IMR-90 (cell line): ENCODE results near the gene ZNF484. TPM values are rescaled to one million over a fixed set of nuclear protein-coding genes. Genes with fewer than 3 reads are reported as not detected.

ENCODE experiments used
- ATAC-seq: fragments of 200-7000 bp; cut with Tn5 transposase; 2 replicates; pipeline ENCODE4 v1.9.1; 2020; ENCODE audit warnings: low read depth, mild to moderate bottlenecking, moderate library complexity
- BruUV-seq: library from RNA; stranded (reverse); fragments of 400-500 nt; replicated peaks from 2 replicates; lab custom pipeline; 2021; lab: Mats Ljungman, UMichigan
- CTCF ChIA-PET: fragments of 300-600 bp; formaldehyde crosslinking; extraction: SDS; loops from one replicate; lab custom pipeline; 2021; ENCODE audit warnings: antibody characterized with exemption; lab: Yijun Ruan, JAX
- POLR2A ChIA-PET: fragments of 300-600 bp; sonication (Branson Sonifier 250); formaldehyde crosslinking; loops from one replicate; lab custom pipeline; 2022; ENCODE audit warnings: antibody characterized with exemption; ENCODE audit not compliant: unreplicated experiment; lab: Charles Lee
- DNase-seq: peaks from one replicate; pipeline ENCODE4 v3.0.0; 2013
- H2AFZ ChIP-seq: replicated peaks from 2 replicates; pipeline ENCODE3; 2013; ENCODE audit warnings: low read length, mild to moderate bottlenecking; ENCODE audit not compliant: poor library complexity
- H2AK5ac ChIP-seq: 2 replicates; pipeline ENCODE4 v1.6.1; 2013; ENCODE audit warnings: low read depth, low read length, inconsistent platforms
- H2AK9ac ChIP-seq: replicated peaks from 2 replicates; pipeline ENCODE3; 2013; ENCODE audit warnings: mild to moderate bottlenecking, low read depth, low read length, moderate library complexity; ENCODE audit not compliant: poor library complexity
- H2BK120ac ChIP-seq: 2 replicates; pipeline ENCODE4 v1.6.1; 2013; ENCODE audit warnings: low read depth, low read length, inconsistent platforms
- H2BK15ac ChIP-seq: 3 replicates; pipeline ENCODE4 v1.6.1; 2013; ENCODE audit warnings: low read depth, low read length, inconsistent platforms
- H2BK20ac ChIP-seq: 2 replicates; pipeline ENCODE4 v1.6.1; 2013; ENCODE audit warnings: low read depth, mild to moderate bottlenecking, inconsistent platforms, low read length, moderate library complexity
- H2BK5ac ChIP-seq: 2 replicates; pipeline ENCODE4 v1.6.1; 2013; ENCODE audit warnings: mild to moderate bottlenecking, low read depth, low read length, inconsistent platforms; ENCODE audit not compliant: poor library complexity, severe bottlenecking
- H3K14ac ChIP-seq: replicated peaks from 2 replicates; pipeline ENCODE4 v1.6.1; 2013; ENCODE audit warnings: low read depth, low read length, inconsistent platforms
- H3K18ac ChIP-seq: 2 replicates; pipeline ENCODE4 v1.6.1; 2013; ENCODE audit warnings: low read depth, low read length, control low read depth
- H3K23ac ChIP-seq: 2 replicates; pipeline ENCODE4 v1.6.1; 2013; ENCODE audit warnings: low read depth, low read length, inconsistent platforms
- H3K27ac ChIP-seq: 2 replicates; pipeline ENCODE4 v1.5.1; 2013; ENCODE audit warnings: mild to moderate bottlenecking, control low read depth, low read length; ENCODE audit not compliant: insufficient read depth
- H3K27me3 ChIP-seq: 2 replicates; pipeline ENCODE4 v1.6.1; 2013; ENCODE audit warnings: low read length; ENCODE audit not compliant: control insufficient read depth, insufficient read depth
- H3K36me3 ChIP-seq: 2 replicates; pipeline ENCODE4 v1.6.1; 2013; ENCODE audit warnings: low read length, mixed read lengths; ENCODE audit not compliant: control insufficient read depth, insufficient read depth
- H3K4ac ChIP-seq: 2 replicates; pipeline ENCODE4 v1.6.1; 2013; ENCODE audit warnings: low read depth, low read length, inconsistent platforms
- H3K4me1 ChIP-seq: 2 replicates; pipeline ENCODE4 v1.6.1; 2013; ENCODE audit warnings: low read length, mixed read lengths; ENCODE audit not compliant: control insufficient read depth, insufficient read depth
- H3K4me2 ChIP-seq: 2 replicates; pipeline ENCODE4 v1.6.1; 2013; ENCODE audit warnings: low read depth, mild to moderate bottlenecking, control low read depth, low read length, moderate library complexity
- H3K4me3 ChIP-seq: 2 replicates; pipeline ENCODE4 v1.5.1; 2013; ENCODE audit warnings: low read depth, mild to moderate bottlenecking, control low read depth, low read length, moderate library complexity; ENCODE audit not compliant: insufficient read depth
- H3K56ac ChIP-seq: 2 replicates; pipeline ENCODE4 v1.6.1; 2013; ENCODE audit warnings: low read length, inconsistent platforms; ENCODE audit not compliant: insufficient read depth; ENCODE audit errors: extremely low read depth
- H3K79me1 ChIP-seq, 2 experiments: 2 replicates each; pipeline ENCODE4 v1.6.1; 2013; ENCODE audit warnings: low read length in 2 of 2, inconsistent platforms in 1 of 2, low read depth in 1 of 2
- H3K9ac ChIP-seq: 2 replicates; pipeline ENCODE4 v1.6.1; 2013; ENCODE audit warnings: low read depth, low read length, control low read depth
- H3K9me1 ChIP-seq: 2 replicates; pipeline ENCODE4 v1.6.1; 2013; ENCODE audit warnings: low read length, inconsistent platforms; ENCODE audit not compliant: insufficient read depth
- H3K9me3 ChIP-seq: 2 replicates; pipeline ENCODE4 v1.6.1; 2013; ENCODE audit warnings: low read length; ENCODE audit not compliant: control insufficient read depth, insufficient read depth
- H4K20me1 ChIP-seq: 2 replicates; pipeline ENCODE4 v1.6.1; 2013; ENCODE audit warnings: low read length, inconsistent platforms; ENCODE audit not compliant: insufficient read depth
- H4K5ac ChIP-seq: 2 replicates; pipeline ENCODE4 v1.6.1; 2013; ENCODE audit warnings: mild to moderate bottlenecking, low read depth, low read length, control low read depth
- H4K8ac ChIP-seq, 2 experiments: 2 replicates each; pipeline ENCODE4 v1.6.1; 2013; ENCODE audit warnings: low read depth in 2 of 2, low read length in 2 of 2, control low read depth in 1 of 2, inconsistent platforms in 1 of 2
- H4K91ac ChIP-seq: 2 replicates; pipeline ENCODE4 v1.6.1; 2013; ENCODE audit warnings: low read depth, low read length, inconsistent platforms; ENCODE audit not compliant: insufficient read depth
- BHLHE40 ChIP-seq: fragments of 150-350 bp; IDR thresholded peaks from 2 replicates; pipeline ENCODE4 v1.6.1; 2016; ENCODE audit warnings: mild to moderate bottlenecking, low read depth, low read length
- CEBPB ChIP-seq: IDR thresholded peaks from 2 replicates; pipeline ENCODE4 v1.6.1; 2012; ENCODE audit warnings: low read depth, low read length, improper control_type of control experiment
- CHD1 ChIP-seq: IDR thresholded peaks from 2 replicates; pipeline ENCODE4 v1.6.1; 2012; ENCODE audit warnings: low read depth, low read length, improper control_type of control experiment
- ELK1 ChIP-seq: fragments of 150-350 bp; IDR thresholded peaks from 2 replicates; pipeline ENCODE4 v1.6.1; 2016; ENCODE audit warnings: low read depth, mild to moderate bottlenecking, low read length, moderate library complexity, borderline replicate concordance
- FOS ChIP-seq: fragments of 150-350 bp; IDR thresholded peaks from 2 replicates; pipeline ENCODE4 v1.6.1; 2016; ENCODE audit warnings: low read depth, low read length
- MAFK ChIP-seq: IDR thresholded peaks from 2 replicates; pipeline ENCODE4 v1.6.1; 2012; ENCODE audit warnings: low read depth, low read length, improper control_type of control experiment
- MAZ ChIP-seq: IDR thresholded peaks from 2 replicates; pipeline ENCODE4 v1.6.1; 2012; ENCODE audit warnings: low read depth, mild to moderate bottlenecking, low read length, improper control_type of control experiment, moderate library complexity, borderline replicate concordance
- MXI1 ChIP-seq: IDR thresholded peaks from 2 replicates; pipeline ENCODE4 v1.6.1; 2012; ENCODE audit warnings: low read depth, mild to moderate bottlenecking, low read length, moderate library complexity, borderline replicate concordance
- NFE2L2 ChIP-seq: fragments of 150-350 bp; IDR thresholded peaks from 2 replicates; pipeline ENCODE4 v1.6.1; 2016; ENCODE audit warnings: low read depth, mild to moderate bottlenecking, low read length
- POLR2A ChIP-seq: IDR thresholded peaks from 2 replicates; pipeline ENCODE4 v1.6.1; 2012; ENCODE audit warnings: mild to moderate bottlenecking, low read depth, low read length
- RCOR1 ChIP-seq: IDR thresholded peaks from 2 replicates; pipeline ENCODE4 v1.6.1; 2012; ENCODE audit warnings: mild to moderate bottlenecking, low read length, improper control_type of control experiment; ENCODE audit not compliant: insufficient replicate concordance
- RFX5 ChIP-seq: IDR thresholded peaks from 2 replicates; pipeline ENCODE4 v1.8.0; 2012; ENCODE audit warnings: low read depth, mild to moderate bottlenecking, low read length, moderate library complexity
- SMC3 ChIP-seq: fragments of 150-350 bp; IDR thresholded peaks from 2 replicates; pipeline ENCODE4 v1.6.1; 2016; ENCODE audit warnings: low read depth, mild to moderate bottlenecking, antibody characterized with exemption, low read length, moderate library complexity
- USF2 ChIP-seq: fragments of 150-350 bp; IDR thresholded peaks from 2 replicates; pipeline ENCODE4 v1.6.1; 2017; ENCODE audit warnings: mild to moderate bottlenecking, antibody characterized with exemption, low read length, low read depth
- WGBS, 2 experiments: methylation state at CpG; one replicate each; pipeline versions ENCODE4 v1.1.5 to v1.1.7; 2013; ENCODE audit warnings: missing lambda C conversion rate in 2 of 2; ENCODE audit not compliant: insufficient read length in 1 of 2; ENCODE audit errors: extremely low coverage in 2 of 2; 5-methylcytosine and 5-hydroxymethylcytosine counted together
- dilution Hi-C: fragments of 300-500 bp; cut with HindIII; formaldehyde crosslinking; loops from one replicate; pipeline ENCODE4 v1.14.3; 2018; ENCODE audit warnings: low sequenced_read_pairs; ENCODE audit not compliant: unreplicated experiment
- in situ Hi-C: fragments of 300-500 bp; cut with MboI; formaldehyde crosslinking; loops from 3 replicates; pipeline ENCODE4 v1.14.3; 2019; ENCODE audit warnings: low sequenced_read_pairs, inconsistent platforms, mixed read lengths
- intact Hi-C: fragments of 100-400 bp; cut with micrococcal nuclease; formaldehyde crosslinking; loops from 2 replicates; pipeline ENCODE4 v1.10.0; 2022
- polyA plus RNA-seq, 3 experiments: library from polyadenylated mRNA; depleted of rRNA; stranded (reverse); fragments of >200 nt; gene quantifications; 2 replicates each; pipeline ENCODE4 v1.2.3, GENCODE V29; 2012; ENCODE audit warnings: low replicate concordance in 1 of 3
- total RNA-seq: library from RNA; depleted of rRNA; stranded (reverse); fragments of >200 nt; gene quantifications from 2 replicates; pipeline ENCODE4 v1.2.3, GENCODE V29; 2012

The ZNF484 gene
- total and polyA plus RNA-seq, 2 of the 4 experiments (the other 2 are of a cell fraction): 1.4 to 11.8 TPM

GRCh38 chr9:92911511-92912475 lies 34.0 kb upstream of the ZNF484 start:
- CTCF ChIA-PET: interaction anchor here (0.6 kb wide), 1 partner anchor 42 kb away, joined by 3 read pairs; no protein-coding TSS in a partner anchor
- peaks cover 2% of the 10 kb centered on the region; the same call in 1 of the 2 replicates for H3K27me3 ChIP-seq
- no peak overlapping the region for H3K4ac ChIP-seq
- H3K36me3 ChIP-seq: no peaks in the 10 kb centered on the region
- no peaks in the 10 kb centered on the region for H3K79me1 ChIP-seq
- H4K5ac ChIP-seq: no peak overlapping the region
- H3K56ac ChIP-seq: no peak overlapping the region
- H2BK15ac ChIP-seq: no peak overlapping the region
- no peak overlapping the region for H2BK120ac ChIP-seq
- no peak overlapping the region for H3K4me2 ChIP-seq
- no peak overlapping the region for H3K14ac ChIP-seq
- no peak overlapping the region for H3K27ac ChIP-seq
- H3K18ac ChIP-seq: no peak overlapping the region
- no peak overlapping the region for H2BK20ac ChIP-seq
- WGBS, 2 experiments: 51% methylated on average over 4 of the region's 11 CpGs; no CpG with 5 or more reads in 1 of the 2 experiments
- peak; percentile 1 for DNase-seq
- POLR2A ChIA-PET: no interaction called here
- in situ Hi-C loops (no loop called here), intact Hi-C loops (no loop called here), dilution Hi-C loops (no loop called here)
- no peaks in the 10 kb centered on the region for H3K9me1 ChIP-seq
- peak; percentile 80 for ATAC-seq
- no peak overlapping the region for H4K91ac ChIP-seq
- no peaks in the 10 kb centered on the region for H3K4me1 ChIP-seq
- no peaks in the 10 kb centered on the region for H4K20me1 ChIP-seq
- H2AFZ ChIP-seq: no peak overlapping the region
- BruUV-seq: no TSS peak
- H3K9me3 ChIP-seq: no peaks in the 10 kb centered on the region
- H2BK5ac ChIP-seq: no peak overlapping the region
- H2AK9ac ChIP-seq: no peak overlapping the region
- H3K4me3 ChIP-seq: no peak overlapping the region
- H2AK5ac ChIP-seq: no peak overlapping the region
- H4K8ac ChIP-seq: no peak overlapping the region
- no peak overlapping the region for H3K23ac ChIP-seq
- H3K9ac ChIP-seq: no peak overlapping the region
- TF ChIP-seq FOS: no peak
- TF ChIP-seq MAFK: no peak
- no peak for TF ChIP-seq CHD1
- no peak for TF ChIP-seq BHLHE40
- no peak for TF ChIP-seq POLR2A
- no peak for TF ChIP-seq RFX5
- no peak for TF ChIP-seq ELK1
- no peak for TF ChIP-seq NFE2L2
- no peak for TF ChIP-seq USF2
- TF ChIP-seq SMC3: no peak
- TF ChIP-seq MAZ: no peak
- TF ChIP-seq MXI1: no peak
- TF ChIP-seq CEBPB: no peak
- no peak for TF ChIP-seq RCOR1
